HG02970 (cell line): Measurements from ENCODE around the gene PIN1.
A peak's percentile ranks its signal among the peaks of the same experiment; 100 is the strongest.
"Not testable (repeated sequence)": the region's sequence is repeated elsewhere in the genome, so short reads cannot be mapped to it uniquely, and the experiment has no call there.

Source experiments
- ATAC-seq: cut with Tn5 transposase; IDR thresholded peaks from one replicate; pipeline ENCODE4 v1.9.1; 2021; ENCODE audit warnings: mild to moderate bottlenecking, moderate library complexity, moderate number of reproducible peaks; ENCODE audit not compliant: unreplicated experiment, low FRiP score

PIN1 gene

DNA sequence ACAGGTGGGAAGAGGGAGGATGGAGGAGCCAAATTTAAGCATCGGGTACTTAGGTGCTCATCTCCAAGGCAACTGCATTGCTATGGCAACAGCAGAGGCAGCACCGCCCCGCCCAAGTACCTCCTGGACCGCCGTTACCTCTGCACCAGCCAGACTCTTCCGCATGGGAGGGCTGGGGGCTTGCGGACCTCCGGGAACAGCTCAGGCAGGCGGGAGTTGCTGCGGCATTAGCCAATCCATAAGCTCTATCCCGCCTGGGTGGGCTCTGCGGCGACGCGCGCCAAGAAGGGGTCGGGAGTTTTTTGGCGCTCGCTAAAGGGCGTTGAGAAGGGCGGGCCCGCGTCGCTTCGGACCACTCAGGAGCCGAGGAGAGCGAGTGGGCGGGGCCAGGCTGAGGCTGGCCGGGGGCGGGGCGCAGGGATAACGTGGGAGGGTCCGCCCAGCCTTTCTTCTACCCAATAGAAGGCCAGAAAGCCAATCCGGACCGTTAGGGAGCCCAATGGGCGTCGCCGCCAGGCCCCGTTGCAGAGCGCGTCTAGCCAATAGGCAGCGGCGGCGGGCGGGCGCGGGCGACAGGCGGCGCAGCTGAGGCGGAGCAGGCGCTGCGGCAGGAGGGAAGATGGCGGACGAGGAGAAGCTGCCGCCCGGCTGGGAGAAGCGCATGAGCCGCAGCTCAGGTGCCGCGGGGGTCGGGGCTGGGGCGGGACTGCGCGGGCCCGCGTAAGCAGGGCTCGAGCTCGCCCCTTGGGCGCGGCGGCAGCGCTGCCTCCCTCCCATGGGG, at the start of gene PIN1:
Gene PIN1 (plus strand): TSS at position 593 of the 781 bp plus-strand sequence. CDS start 27 bp downstream, at position 620.
- peak; percentile 98 for ATAC-seq

DNA sequence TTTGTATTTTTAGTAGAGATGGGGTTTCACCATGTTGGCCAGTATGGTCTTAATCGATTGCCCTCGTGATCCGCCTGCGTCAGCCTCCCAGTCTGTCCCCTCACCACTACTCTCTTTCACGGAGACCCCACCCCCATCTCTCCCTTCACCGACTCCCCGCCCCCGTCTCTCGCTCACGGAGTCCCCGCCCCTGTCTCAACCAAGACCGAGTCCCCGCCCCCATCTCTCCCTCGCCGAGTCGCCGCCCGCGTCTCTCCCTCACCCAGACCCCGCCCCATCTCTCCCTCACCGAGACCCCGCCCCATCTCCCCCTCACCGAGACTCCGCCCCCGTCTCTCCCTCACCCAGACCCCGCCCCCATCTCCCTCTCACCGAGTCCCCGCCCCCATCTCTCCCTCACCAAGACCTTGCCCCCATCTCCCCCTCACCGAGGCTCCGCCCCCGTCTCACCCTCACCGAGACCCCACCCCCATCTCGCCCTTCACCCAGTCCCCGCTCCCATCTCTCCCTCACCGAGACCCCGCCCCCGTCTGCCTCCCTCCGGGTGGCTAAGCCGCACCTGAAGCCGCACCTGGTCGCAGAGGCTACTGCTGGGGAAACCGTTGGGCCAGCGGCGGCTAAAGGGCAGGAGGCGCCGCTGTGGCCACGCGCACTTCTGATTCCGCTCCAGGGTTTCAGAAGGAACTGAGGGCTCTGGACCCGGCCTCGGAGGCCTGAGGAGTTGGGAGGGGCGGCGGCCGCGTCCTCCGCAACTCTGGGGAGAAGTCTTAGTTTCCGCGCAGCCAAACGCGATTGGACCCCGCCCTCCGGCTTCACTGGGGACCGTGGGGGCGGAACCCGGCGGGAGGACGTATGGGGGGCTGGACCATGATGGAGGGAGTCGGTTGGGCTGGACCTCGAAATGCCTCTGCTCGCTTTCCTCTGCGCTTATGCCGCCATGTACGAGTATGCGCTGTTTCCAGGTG, 49.5 kb upstream of the PIN1 start:
- ATAC-seq: peak; percentile 70

GRCh38 chr19:9786342-9786741, 48.8 kb upstream of the PIN1 start:
- ATAC-seq: no peak

- ATAC-seq: no peak
These were observed 48.3 kb upstream of the PIN1 start for GRCh38 chr19:9786819-9787218.

- ATAC-seq: not testable (repeated sequence)
These were observed 46.5 kb upstream of the PIN1 start for GRCh38 chr19:9788604-9789003.

DNA sequence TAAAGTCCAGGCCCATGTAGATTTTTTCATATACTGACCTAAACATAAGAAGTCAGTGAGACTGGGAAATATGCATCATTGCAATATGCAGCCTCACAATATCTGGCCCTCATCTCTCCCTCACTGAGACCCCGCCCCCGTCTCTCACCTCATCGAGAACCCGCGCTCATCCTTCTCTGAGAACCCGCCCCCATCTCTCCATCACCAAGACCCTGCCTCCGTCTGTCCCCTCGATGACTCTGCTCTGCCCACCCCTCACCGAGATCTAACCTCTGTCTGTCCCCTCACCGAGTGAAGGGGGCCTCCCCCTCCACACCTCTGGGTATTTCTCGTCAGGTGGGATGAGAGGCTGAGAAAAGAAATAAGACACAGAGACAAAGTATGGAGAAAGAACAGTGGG, 46.1 kb upstream of the PIN1 start:
- no peak for ATAC-seq

DNA sequence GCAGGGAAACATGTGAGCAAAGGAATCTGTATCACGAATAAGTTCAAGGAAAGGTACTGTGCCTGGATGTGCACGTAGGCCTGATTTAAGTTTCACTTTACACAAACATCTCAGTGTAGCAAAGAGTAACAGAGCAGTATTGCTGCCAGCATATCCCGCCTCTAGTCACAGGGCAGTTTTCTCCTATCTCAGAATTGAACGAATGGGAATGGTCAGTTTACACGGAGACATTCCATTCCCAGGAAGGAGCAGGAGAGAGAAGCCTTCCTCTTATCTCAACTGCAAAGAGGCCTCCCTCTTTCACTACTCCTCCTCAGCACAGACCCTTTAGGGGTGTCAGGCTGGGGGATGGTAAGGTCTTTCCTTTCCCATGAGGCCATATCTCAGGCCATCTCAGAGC, 45.5 kb upstream of the PIN1 start:
- not testable (repeated sequence) for ATAC-seq

GRCh38 chr19:9791073-9791367, 44.1 kb upstream of the PIN1 start:
- ATAC-seq: not testable (repeated sequence)

- no peak for ATAC-seq
These were observed 43.4 kb upstream of the PIN1 start for GRCh38 chr19:9791552-9792205.

DNA sequence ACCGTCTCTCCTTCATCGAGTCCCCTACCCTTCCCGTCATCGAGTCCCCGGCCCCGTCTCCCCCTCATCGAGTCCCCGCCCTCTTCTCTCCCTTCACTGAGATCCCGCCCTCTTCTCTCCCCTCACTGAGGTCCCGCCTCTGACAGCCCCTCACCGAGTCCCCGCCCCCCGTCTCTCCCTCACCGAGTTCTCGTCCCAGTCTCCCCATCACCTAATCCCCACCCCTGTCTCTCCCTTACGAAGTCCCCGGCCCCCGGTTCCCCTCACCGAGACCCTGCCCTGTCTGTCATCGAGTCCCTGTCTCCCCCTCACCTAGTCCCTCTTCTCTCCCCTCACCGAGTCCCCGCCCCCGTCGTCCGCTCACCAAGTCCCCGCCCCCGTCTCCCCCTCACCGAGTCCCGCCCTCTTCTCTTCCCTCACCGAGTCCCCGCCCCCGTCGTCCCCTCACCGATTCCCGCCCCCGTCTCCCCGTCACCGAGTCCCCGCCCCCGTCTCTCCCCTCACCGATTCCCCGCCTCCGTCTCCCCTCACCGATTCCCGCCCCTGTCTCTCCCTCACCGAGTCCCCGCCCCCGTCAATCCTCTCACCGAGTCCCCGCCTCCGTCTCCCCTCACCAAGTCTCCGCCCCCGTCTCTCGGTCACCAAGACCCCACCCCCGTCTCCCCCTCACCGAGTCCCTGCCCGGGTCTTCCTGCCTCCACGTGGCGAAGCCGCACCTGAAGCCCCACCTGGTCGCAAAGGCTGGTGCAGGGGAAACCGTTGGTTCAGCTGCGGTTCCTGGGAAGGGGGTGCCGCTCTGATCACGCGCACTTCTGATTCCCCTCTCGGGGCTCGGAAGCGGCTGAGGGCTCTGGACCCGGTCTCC, 42.7 kb upstream of the PIN1 start:
- no peak for ATAC-seq

GRCh38 chr19:9793071-9793591, 42.0 kb upstream of the PIN1 start:
- no peak for ATAC-seq

GRCh38 chr19:9796113-9796773, 38.9 kb upstream of the PIN1 start:
- ATAC-seq: no peak

DNA sequence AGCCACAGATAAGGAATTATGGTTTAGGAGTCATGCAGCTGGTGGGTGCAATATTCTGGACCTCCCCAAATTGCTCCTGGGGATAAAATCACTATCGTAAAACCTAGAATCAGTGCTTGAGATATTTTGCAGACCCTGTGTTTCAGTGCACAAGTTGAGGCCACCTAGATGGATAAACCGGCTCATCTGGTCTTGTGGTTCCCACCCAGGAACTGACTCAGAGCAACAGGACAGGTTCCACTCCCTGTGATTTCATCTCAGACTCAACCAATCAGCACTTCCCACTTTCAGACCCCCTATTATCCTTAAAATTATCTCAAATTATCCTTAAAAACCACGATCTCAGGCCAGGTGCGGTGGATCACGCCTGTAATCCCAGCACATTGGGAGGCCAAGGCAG, 37.2 kb upstream of the PIN1 start:
- no peak for ATAC-seq

GRCh38 chr19:9799162-9799561, 36.0 kb upstream of the PIN1 start:
- no peak for ATAC-seq

DNA sequence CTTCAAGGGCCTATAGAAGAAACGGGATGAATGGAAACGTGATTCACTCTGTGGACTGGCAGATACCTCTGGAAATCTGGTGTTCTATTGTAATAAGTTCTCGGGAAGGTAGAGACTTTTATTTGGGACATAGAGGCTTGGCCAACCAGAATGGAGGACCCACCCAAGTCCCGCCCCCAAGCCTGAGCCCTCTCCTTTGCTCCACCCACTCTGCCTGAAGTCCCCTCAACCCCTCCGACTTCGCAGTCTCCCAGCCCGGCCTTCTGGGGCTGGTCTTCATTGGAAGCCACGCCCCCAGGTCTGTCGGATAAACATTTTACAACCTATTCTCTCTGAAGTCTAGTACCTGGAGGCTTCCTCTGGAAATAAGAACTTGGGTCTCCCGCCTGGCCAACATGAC, 33.1 kb upstream of the PIN1 start:
- no peak for ATAC-seq

GRCh38 chr19:9806803-9807202, 28.3 kb upstream of the PIN1 start:
- no peak for ATAC-seq

GRCh38 chr19:9808855-9809824, 26.0 kb upstream of the PIN1 start:
- ATAC-seq: no peak

- ATAC-seq: no peak
These were observed 24.0 kb upstream of the PIN1 start for GRCh38 chr19:9811139-9811538.
